Mucosa of gallbladder (tissue), 1 donor: ENCODE data around the gene KRTAP5-3. TPM values are rescaled to one million over a fixed set of nuclear protein-coding genes. Genes with fewer than 3 reads are reported as not detected.

Experiments
- DNase-seq: peaks from one replicate; pipeline ENCODE4 v3.0.0-alpha.2; 2020; ENCODE audit warnings: low spot score
- total RNA-seq: library from RNA; stranded (reverse); gene quantifications from one replicate; pipeline ENCODE4 v1.2.1, GENCODE V29; 2021
- donor health status: DM: no; HTN: no; CAD: no.

Gene KRTAP5-3
- total RNA-seq, 1 donor from 2014 or later = not detected

DNA sequence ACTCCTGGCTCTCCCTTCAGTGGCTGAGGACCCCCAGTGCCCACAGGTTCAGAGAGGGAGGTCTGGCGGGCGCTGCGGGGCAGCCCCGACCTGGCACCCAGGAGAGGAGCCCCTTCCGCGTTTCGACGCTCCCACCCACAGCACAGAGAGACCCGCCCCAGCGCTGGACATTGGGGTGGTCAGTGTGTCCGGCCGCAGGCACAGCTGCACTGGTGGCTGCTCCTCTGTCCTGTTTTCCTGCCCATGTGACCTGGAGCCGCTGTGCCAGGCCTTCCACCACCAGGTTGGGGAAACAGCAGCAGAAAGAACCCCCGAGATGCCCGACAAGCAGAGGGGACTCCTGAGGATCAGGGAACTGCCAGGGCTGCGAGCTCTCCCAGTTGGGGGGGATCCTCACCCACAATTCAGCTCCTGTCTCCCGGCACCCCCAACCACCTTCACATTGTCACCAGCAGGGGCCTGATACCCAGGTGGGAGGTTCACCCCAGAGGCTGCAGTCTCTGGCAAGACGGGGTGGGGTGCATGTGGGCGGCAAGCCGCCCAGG is 35.0 kb upstream of the KRTAP5-3 start:
- DNase-seq = no peak

DNA sequence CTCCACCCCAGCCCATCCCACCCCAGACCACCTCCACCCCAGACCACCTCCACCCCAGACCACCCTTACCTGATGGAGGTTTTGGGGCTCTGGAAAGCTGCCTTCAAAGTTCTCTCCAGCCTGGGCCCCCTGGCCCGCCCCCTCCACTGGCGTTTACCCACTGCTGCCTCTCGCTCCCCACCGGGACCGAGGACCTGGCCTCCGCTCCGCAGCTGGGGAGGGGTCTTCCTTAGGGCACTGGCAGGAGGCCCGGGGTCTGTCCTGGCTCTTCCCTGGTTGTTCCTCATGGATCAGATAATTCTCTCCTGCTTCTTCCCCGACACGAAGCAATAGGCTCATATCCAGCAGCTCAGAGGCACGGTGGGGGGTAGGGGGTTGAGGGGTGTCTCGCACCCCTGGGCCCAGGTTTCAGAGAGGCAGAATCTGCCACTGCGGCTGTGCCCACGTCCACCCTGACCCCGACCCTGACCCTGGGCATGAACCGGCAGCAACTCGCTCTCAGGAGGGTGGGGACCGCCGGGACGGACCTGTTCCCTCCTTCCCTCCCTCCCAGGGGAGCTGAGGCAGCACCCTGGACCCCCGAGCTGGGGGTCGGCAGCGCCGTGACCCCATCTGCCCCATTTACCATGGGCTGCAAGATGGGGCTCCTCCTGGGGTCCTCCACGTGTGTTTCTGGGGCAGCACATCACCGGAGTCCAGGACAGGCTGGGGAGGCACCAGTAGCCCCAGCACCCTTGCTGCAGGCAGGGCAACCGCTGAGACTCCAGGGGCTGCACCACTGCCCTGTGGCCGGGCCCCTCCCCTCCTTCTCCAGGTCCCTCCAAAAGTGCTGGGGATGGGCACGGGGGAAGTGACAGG is 34.3 kb upstream of the KRTAP5-3 start:
- no peak for DNase-seq

DNA sequence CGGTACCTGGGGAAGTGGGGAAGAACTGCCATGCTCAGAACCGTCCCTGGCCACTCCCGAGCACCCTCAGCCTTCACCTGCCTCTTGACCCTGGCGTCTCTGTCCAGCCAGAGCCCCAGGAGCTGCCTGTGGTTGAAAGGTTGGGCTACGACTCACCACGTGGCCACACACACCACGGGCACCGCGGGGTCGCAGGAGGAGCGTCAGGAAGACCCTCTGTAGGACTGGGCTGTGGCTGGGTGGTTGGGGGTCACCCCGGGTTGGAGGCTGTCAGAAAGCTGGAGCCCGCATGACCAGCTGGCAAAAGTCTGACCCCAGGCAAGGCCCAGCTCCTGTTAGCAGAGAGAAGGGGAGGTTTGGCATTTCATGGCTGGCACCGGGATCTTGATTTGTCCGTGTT is 32.8 kb upstream of the KRTAP5-3 start:
- DNase-seq = no peak

DNA sequence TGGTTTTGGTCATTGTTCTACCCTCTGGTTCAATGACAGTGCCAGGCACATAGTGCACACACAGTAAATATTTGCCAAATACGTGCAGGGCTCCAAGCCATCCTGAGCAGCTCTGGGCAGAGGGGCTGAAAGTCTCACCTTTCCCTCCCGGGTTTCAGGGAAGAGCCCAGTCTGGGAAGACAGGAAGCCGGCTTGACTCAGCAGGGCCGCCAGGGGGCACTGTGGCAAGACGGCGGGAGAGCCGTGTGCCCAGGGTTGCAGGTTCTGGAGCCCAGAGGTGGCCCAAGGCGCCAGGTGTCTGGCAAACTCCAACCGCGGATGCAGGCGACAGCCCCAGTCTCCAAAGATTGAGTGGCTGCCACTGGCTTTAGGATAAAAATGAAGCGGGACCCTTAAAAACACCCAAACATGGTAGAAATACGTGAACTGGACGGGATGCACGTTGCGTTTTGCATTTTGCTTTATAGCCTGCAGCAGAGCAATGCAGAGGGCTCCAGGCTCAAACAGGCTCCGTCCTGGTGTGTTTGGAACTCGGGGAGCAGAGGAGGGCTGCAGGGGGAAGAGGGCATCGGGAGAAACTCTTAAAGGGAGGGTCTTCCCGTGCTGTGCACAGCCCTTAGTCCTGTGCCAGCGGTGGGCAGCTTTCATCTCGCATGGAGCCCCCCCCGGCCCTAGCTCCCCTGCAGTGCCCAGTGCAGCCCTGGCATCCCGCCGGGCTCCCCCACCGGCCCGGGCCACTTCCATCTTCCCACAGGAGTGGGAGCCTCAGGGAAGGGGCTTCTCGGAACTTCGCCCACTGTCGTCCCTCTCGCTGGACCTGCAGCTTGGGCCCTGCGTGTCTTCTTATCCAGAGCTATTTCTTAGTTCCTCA is 32.0 kb upstream of the KRTAP5-3 start:
- no peak for DNase-seq

DNA sequence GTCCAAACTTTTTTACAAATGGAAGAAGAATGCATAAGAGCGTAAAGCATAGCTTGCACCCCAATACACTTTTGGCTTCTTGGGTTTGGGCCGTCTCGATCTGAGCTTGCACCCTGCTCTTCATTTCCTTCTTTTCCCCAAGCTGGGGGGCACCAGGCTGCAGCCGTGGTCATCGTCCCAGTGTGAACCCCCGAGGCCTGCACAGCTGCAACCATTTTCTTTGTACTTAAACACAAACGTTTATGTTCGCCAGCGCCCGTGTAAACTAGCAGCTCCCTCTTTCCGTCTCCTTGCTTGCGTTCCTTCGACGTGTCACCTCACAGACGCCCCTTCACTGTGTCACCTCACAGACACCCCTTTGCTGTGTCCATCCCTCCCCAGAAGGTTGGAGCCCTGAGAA is 31.4 kb upstream of the KRTAP5-3 start:
- DNase-seq = no peak

DNA sequence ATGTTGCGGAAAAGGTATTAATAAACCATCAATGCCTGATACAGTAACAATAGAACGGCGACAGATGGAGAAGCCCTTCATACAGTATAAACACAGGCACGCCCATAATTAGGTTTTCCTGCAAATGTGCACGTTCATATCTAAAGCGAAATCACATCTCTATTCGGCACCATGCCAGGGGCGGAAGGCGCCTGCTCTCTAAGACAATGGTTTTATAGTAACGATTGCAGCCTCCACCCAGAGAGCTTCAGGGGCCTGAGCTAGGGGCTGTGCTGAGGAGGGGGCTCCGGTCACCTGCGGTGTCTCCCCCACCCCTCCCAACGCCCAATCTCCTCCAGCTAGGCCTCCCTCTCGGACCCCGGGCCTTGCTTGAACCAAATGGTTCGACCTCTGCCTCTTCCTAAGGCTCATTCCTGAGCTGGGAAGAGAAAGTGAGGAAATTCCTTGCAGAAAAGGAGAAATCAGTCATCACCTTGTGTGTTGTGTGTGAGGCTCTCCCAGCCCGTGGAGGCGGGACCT is 30.9 kb upstream of the KRTAP5-3 start:
- DNase-seq = peak; percentile 36

DNA sequence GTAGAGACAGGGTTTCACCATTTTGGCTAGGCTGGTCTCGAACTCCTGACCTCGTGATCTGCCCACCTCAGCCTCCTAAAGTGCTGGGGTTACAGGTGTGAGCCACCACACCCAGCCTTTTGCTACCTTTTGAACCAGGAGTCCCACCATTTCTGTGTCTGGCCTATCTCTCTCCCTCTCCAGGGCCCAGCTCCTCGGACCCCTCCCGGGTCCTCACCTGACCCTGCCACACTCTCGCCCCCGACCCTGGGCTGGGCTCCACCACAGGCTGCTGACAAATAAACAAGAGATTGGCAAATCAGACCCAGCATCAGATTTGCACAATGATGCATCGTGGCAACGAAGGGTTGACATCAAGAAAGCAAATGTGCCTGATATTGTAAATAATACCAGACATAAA is 30.1 kb upstream of the KRTAP5-3 start:
- no peak for DNase-seq

DNA sequence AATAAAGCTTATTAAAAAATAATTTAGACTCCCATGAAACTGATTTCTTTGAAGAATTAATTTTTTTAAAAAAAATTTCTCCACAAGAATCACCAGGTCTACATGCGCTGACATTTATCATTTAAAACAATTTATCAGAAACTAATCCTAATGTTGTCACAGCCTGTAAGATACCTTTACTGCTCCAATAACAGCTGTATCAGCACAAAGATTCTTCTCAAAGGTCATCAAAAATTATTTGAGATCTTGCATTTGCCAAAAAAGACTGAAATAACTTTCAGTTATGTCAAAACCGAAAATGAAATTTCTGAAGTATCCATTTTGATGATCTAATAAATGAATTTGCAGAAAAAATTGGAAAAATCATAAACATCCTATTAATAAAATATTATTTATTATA is 29.4 kb upstream of the KRTAP5-3 start:
- DNase-seq = no peak

DNA sequence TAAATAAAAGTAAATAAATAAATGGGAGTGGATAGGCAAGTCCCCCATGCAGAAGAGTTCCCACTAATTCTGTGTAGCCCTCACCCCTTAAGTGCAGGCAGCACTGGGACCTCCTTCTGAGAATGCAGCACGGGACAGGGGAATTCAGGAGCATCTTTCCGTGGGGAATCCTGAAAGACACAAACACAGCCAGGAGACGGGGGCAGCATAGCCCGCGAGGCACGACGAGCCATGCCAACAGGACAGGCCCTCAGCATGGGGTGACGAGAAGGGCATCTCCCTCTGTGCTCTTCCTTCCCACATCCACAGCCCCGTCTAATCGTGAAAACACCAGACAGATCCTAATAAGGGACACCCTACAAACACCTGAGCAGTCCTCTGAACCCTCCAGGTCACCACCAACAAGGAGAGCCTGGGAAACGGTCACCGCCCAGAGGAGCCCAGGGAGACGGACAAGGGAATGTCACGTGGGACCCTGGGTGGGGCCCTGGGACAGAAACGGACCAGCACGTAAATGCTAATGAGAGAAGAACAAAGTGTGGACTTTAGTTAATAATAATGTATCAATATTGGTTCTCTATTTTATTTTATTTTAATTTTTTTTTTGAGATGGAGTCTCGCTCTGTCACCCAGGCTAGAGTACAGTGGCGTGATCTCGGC is 28.2 kb upstream of the KRTAP5-3 start:
- no peak for DNase-seq

DNA sequence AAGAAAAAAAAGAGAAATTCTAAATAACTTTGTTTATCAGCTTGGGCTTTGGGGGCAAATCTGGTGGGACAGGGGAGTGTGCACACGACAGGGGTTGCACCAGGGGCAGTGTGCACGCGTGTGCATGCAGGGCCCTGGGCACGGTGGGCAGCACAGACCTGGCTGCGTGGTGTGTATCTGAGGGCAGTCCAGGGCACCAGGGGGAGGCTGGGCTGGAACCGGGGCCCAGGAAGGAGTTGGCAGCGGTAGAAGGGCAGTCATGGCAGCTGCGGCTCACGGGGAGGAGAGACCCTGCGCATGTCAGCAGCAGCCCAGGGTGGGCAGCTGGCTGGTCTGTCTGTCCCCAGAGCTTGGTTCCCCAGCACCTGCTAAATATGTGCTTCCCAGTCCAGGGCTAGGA is 25.6 kb upstream of the KRTAP5-3 start:
- no peak for DNase-seq

DNA sequence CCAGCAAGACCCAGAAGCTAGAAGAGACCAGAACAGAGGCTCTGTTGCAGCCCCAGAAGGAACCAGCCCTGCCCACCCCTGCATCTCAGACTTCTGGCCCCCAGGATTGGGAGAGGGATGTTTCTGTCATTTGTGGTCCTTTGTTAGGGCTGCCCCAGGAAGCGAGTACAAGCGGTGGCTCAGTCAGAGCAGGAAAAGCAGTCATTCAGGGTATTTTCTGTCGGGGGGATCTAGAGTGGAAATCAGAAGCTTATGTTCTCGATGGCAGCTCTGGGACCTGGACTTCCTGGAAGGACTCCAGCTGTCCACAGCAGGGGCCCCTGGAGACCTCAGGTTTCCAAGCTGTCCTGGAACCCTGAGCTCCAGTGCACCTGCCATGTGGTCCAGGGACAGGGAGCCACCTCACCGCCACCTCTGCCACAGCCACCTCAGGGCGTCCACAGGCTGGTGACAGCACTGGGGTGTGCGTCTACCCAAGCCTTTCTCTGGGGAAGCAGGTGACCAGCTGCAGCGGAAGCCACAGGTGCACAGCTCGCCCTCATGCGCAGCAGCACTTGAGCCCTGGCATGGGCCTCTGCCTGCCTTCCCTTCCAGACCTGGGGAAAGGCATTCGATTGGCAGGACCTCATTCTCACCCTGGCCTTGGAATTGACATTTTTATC is 23.9 kb upstream of the KRTAP5-3 start:
- no peak for DNase-seq

DNA sequence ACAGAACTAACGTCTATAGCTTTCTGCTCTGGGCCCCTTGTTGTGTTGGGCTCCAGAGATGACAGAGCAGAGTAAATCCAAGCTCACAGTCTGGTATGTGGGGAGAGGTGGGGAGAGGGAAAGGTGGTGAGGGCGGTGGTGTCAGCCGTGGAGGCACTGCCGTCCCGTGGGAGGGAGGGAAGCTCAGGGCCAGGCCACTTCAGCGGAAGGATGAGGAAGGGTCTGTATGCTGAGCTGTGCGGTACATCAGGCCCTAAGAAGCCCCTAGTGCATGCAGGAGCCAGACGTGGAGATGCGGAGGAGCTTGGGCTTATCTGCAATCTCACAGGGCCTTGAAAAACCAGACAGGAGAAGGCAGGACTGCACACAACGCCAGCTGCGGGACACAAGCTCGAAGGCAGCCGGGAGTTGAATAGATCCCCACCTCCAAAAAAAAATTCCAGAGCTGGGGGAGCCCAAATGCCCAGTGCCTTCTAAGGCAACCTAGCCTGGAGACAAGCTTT is 22.9 kb upstream of the KRTAP5-3 start:
- no peak for DNase-seq

DNA sequence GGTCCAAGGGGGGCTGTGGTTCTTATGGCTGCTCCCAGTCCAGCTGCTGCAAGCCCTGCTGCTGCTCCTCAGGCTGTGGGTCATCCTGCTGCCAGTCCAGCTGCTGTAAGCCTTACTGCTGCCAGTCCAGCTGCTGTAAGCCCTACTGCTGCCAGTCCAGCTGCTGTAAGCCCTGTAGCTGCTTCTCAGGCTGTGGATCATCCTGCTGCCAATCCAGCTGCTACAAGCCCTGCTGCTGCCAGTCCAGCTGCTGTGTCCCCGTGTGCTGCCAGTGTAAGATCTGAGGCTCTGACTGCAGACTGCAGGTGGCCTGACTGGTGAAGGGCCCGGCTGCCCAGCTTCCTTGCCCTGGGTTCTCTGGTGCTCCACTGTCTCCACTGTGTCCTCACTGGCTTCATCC is 22.0 kb upstream of the KRTAP5-3 start:
- DNase-seq = no peak

DNA sequence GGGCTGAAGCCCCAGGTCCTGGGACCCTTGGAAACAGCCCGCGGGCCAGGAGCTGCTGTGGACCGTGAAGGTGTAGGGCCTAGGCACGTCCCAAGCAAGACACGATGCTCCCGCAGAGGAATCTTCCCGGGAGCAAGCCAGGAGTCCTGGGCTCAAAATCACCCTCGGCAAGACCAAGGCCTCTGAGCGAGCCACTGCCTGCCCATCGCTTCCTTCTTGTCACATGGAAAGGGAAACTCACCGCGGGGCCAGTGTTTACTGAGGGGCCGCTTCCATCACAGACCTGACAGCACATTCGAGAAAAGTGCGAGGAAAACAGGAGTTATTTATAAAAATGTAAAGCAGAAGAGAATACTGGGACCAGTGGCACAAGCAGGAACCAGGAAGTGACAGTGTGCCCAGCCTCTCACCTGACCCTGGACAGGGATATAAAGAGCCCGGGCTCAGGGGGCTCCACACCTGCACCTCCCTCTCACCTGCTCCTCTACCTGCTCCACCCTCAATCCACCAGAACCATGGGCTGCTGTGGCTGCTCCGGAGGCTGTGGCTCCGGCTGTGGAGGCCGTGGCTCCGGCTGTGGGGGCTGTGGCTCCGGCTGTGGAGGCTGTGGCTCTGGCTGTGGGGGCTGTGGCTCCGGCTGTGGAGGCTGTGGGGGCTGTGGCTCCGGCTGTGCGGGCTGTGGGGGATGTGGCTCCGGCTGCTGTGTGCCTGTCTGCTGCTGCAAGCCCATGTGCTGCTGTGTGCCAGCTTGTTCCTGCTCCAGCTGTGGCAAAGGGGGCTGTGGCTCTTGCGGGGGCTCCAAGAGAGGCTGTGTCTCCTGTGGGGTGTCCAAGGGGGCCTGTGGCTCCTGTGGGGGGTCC is 21.3 kb upstream of the KRTAP5-3 start, which contains the start of gene KRTAP5-5:
Gene KRTAP5-5, plus strand, starts transcription at position 450 of the 860 bp plus-strand sequence. Its CDS starts 66 bp downstream, at position 516.
- DNase-seq = no peak

DNA sequence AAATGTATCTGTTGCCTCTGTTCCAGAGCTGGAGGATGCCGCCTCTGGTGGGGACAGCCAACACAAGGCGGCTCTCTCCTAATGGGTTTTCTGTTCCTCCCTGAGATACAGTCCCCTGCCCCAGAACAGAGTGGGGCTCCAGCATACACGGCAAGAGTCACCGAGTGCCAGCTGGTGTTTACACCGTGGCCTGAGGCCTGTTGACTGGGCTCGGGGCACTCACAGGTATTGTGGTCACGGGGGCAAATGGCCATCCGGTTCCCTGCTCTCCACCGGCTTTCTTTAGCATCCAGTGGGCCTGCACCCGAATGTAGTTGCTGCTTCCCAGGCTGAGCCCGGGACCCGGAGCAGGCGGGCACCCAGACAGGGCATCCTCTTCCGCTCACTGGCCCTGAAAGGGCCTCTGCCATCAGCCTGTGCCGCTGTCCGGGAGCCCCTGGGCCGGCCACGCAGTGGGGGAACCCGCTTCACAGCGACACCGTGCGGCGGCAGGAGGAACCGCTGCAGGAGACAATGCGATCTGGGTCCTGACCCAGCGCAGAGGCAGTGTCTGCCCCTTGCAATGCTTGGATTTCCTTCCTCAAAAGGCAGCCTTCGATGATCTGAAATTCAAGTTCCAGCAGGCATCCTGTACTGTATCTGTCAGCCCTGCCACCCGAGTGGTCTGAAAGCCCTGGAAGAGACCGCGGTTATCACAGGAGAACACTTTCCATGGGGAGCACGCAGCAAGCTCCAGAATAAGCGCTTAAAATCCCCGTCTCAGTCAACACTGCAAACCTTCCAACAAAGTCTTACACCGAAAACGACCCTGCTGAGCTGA is 20.5 kb upstream of the KRTAP5-3 start:
- peak; percentile 60 for DNase-seq

DNA sequence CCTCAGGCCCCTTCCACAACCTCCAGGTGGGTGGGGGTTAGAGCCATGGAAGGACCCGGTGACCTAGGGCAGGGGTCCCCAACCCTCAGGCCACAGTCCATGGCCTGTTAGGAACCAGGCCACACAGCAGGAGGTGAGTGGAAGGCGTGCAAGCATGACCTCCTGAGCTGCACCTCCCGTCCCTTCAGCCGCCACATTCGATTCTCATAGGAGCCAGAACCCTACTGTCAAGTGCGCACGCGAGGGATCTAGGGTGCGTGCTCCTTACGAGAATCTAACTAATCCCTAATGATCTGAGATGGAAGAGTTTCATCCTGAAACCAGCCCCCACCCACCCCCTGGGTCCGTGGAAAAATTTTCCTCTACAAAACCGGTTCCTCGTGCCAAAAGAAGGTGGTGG is 17.3 kb upstream of the KRTAP5-3 start:
- no peak for DNase-seq

DNA sequence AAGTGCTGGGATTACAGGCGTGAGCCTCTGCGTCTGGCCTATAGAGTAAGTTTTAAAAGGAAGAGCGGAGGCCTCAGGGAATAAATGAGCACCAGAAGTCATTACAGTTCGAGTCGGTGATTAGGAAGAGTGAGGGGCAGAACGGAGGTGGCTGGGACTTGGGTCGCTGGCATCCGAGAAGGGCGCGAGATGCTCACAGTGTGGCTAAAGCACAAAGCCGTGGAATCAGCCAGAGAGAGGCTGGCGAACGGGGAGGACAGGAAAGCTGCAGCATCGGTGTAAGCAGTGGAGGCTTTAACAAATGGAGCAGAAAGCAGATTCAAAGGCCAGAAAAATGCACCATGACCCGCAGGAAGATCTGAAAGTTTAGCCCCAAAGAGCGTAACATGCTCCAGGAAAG is 16.4 kb upstream of the KRTAP5-3 start:
- DNase-seq = no peak

DNA sequence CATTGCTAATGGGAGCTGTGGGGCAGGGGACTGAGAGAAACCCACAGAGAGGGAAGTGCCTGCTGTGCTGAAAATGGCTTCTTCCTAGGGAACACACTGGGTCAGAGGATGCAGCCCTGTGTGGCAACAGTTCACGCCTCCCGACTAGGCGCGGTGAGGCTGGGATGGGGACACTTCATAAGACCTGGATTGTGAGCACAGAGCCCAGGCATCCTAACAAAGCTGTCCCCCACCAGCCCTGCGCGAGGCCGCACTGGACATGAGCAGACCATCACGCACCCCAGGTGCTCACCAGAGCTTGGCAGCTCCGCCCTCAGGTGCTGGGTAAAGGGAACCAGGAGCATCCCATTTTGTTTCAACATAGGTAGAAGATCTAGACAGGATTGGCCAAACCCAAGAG is 15.5 kb upstream of the KRTAP5-3 start:
- no peak for DNase-seq

DNA sequence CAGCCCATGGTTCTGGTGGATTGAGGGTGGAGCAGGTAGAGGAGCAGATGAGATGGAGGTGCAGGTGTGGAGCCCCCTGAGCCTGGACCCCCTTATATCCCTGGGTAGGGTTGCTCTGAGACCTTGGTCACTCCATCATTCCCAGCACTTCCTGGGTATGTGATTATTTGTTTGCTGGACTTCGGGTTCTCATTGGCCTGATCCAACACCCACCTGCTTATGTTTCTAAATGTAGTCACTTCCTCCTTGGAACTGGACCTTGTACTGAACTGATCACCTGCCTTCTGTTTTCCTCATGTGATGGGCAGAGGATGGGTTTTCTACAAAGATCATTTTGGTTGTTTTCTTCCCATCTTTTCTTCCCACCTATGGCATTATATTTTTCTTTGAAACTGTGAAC is 13.8 kb upstream of the KRTAP5-3 start, which contains the start of gene KRTAP5-4:
Gene KRTAP5-4, minus strand, starts transcription at position 53 of the 400 bp plus-strand sequence. Its CDS starts 45 bp downstream, at position 8.
- peak; percentile 56 for DNase-seq
